ENCODE measurements around the gene PANK4.
"Not testable (repeated sequence)": the region's sequence is repeated elsewhere in the genome, so short reads cannot be mapped to it uniquely, and the experiment has no call there.

PANK4 gene

GRCh38 chr1:2460203-2460602 is 66.2 kb downstream of the PANK4 start:
- H3K4me3 ChIP-seq (ENCODE audit: low read depth, low read length), result no peak overlapping the region
- in situ Hi-C loops (cut with HindIII; ENCODE audit: low sequenced_read_pairs), result no loop called here
- TF ChIP-seq CTCF (IDR thresholded peaks at IDR 0.05; ENCODE audit: low read depth, low read length, missing control alignments), result no peak
- DNase-seq (ENCODE audit: low read depth), result no peak

GRCh38 chr1:2459757-2460156 is 66.6 kb downstream of the PANK4 start:
- TF ChIP-seq CTCF (IDR thresholded peaks at IDR 0.05; ENCODE audit: low read depth, low read length, missing control alignments), result peak; percentile 38
- H3K4me3 ChIP-seq (ENCODE audit: low read depth, low read length), result no peak overlapping the region
- DNase-seq (ENCODE audit: low read depth), result peak; percentile 9
- in situ Hi-C loops (cut with HindIII; ENCODE audit: low sequenced_read_pairs), result no loop called here

- DNase-seq (ENCODE audit: low read depth); H3K4me3 ChIP-seq (ENCODE audit: low read depth, low read length); in situ Hi-C loops (cut with HindIII; ENCODE audit: low sequenced_read_pairs): not testable (repeated sequence)
Observed at GRCh38 chr1:2459102-2459753, 67.2 kb downstream of the PANK4 start.

GRCh38 chr1:2458687-2459086 is 67.7 kb downstream of the PANK4 start:
- H3K4me3 ChIP-seq (ENCODE audit: low read depth, low read length), result no peak overlapping the region
- TF ChIP-seq CTCF (IDR thresholded peaks at IDR 0.05; ENCODE audit: low read depth, low read length, missing control alignments), result no peak
- in situ Hi-C loops (cut with HindIII; ENCODE audit: low sequenced_read_pairs), result no loop called here
- no peak for DNase-seq (ENCODE audit: low read depth)
